GM20000 (cell line): ENCODE results near the gene SLC16A10.
A peak's percentile ranks its signal among the peaks of the same experiment; 100 is the strongest.
"Not testable (repeated sequence)": the region's sequence is repeated elsewhere in the genome, so short reads cannot be mapped to it uniquely, and the experiment has no call there.

ENCODE experiments used
- DNase-seq: peaks from one replicate; pipeline ENCODE4 v3.0.0; 2012; ENCODE audit warnings: low spot score
- CTCF ChIP-seq: IDR thresholded peaks from 2 replicates; pipeline ENCODE4 v1.5.1; 2012; ENCODE audit warnings: mild to moderate bottlenecking, control low read depth; ENCODE audit errors: extremely low read depth, missing control alignments

SLC16A10 gene

GRCh38 chr6:111057074-111057752 is 30.1 kb upstream of the SLC16A10 start:
- peak; percentile 44 for DNase-seq
- peak; percentile 49 for TF ChIP-seq CTCF

GRCh38 chr6:111061508-111061907 is 25.8 kb upstream of the SLC16A10 start:
- no peak for DNase-seq
- TF ChIP-seq CTCF: no peak

- DNase-seq: not testable (repeated sequence)
These were observed 25.3 kb upstream of the SLC16A10 start for GRCh38 chr6:111061985-111062384.

GRCh38 chr6:111062860-111063259 is 24.4 kb upstream of the SLC16A10 start:
- DNase-seq: not testable (repeated sequence)

GRCh38 chr6:111068109-111068865 is 19.0 kb upstream of the SLC16A10 start:
- TF ChIP-seq CTCF: no peak
- no peak for DNase-seq

GRCh38 chr6:111068866-111069234 is 18.5 kb upstream of the SLC16A10 start:
- no peak for TF ChIP-seq CTCF
- no peak for DNase-seq

GRCh38 chr6:111069382-111070104 is 17.8 kb upstream of the SLC16A10 start:
- TF ChIP-seq CTCF: no peak
- DNase-seq: no peak
